CD4-positive, CD25-positive, alpha-beta regulatory T cell (primary cell): ENCODE measurements around the gene CEACAM8. TPM values are rescaled to one million over a fixed set of nuclear protein-coding genes. Genes with fewer than 3 reads are reported as not detected.
A peak's percentile ranks its signal among the peaks of the same experiment; 100 is the strongest.

Experiments used
- ATAC-seq, 2 donors: fragments of 150-1000 bp; cut with Tn5 transposase; one replicate each; pipeline ENCODE4 v1.10.0; 2021; ENCODE audit warnings: low read depth in 2 of 2, moderate number of reproducible peaks in 2 of 2, moderate library complexity in 1 of 2
- DNase-seq, 3 donors: peaks; one replicate each; pipeline versions ENCODE4 v3.0.0 to v3.0.0-alpha.2; 2012 to 2022; ENCODE audit warnings: mixed read lengths in 1 of 3
- H3K27ac ChIP-seq: one replicate; pipeline ENCODE4 v1.7.0; 2013; ENCODE audit warnings: mild to moderate bottlenecking, low read length; ENCODE audit not compliant: insufficient read depth, poor library complexity, severe bottlenecking
- H3K27me3 ChIP-seq: one replicate; pipeline ENCODE4 v1.7.0; 2013; ENCODE audit warnings: low read length; ENCODE audit not compliant: control insufficient read depth, insufficient read depth
- H3K36me3 ChIP-seq: one replicate; pipeline ENCODE4 v1.7.0; 2013; ENCODE audit warnings: mild to moderate bottlenecking, low read length, moderate library complexity; ENCODE audit not compliant: control insufficient read depth, insufficient read depth
- H3K4me1 ChIP-seq: 2 replicates; pipeline ENCODE4 v1.7.0; 2013; ENCODE audit warnings: mild to moderate bottlenecking, low read length; ENCODE audit not compliant: insufficient read depth, control insufficient read depth, poor library complexity, severe bottlenecking
- H3K4me3 ChIP-seq: one replicate; pipeline ENCODE4 v1.7.0; 2013; ENCODE audit warnings: low read depth, mild to moderate bottlenecking, low read length, moderate library complexity
- H3K9me3 ChIP-seq, 2 experiments: 1 replicate in 1 of 2; 2 replicates in 1 of 2; pipeline ENCODE4 v1.7.0; 2013; ENCODE audit warnings: low read length in 2 of 2, mild to moderate bottlenecking in 1 of 2, moderate library complexity in 1 of 2; ENCODE audit not compliant: control insufficient read depth in 2 of 2
- H3K27ac Mint-ChIP-seq, 3 donors: one replicate each; pipeline ENCODE4 v1.8.0; 2020 to 2022; ENCODE audit warnings: mild to moderate bottlenecking in 3 of 3, mixed read lengths in 3 of 3, moderate library complexity in 2 of 3
- H3K27me3 Mint-ChIP-seq: one replicate; pipeline ENCODE4 v1.8.0; 2022; ENCODE audit warnings: mild to moderate bottlenecking, mixed read lengths
- H3K36me3 Mint-ChIP-seq: one replicate; pipeline ENCODE4 v1.8.0; 2020; ENCODE audit warnings: mixed read lengths
- H3K4me1 Mint-ChIP-seq, 4 donors: one replicate each; pipeline ENCODE4 v1.8.0; 2020 to 2022; ENCODE audit warnings: mixed read lengths in 4 of 4, mild to moderate bottlenecking in 1 of 4
- H3K4me3 Mint-ChIP-seq, 4 donors: one replicate each; pipeline ENCODE4 v1.8.0; 2020 to 2022; ENCODE audit warnings: mild to moderate bottlenecking in 4 of 4, mixed read lengths in 4 of 4, moderate library complexity in 3 of 4
- H3K9me3 Mint-ChIP-seq, 7 donors: one replicate each; pipeline ENCODE4 v1.8.0; 2020 to 2022; ENCODE audit warnings: mixed read lengths in 7 of 7, mild to moderate bottlenecking in 3 of 7, moderate library complexity in 2 of 7
- polyA plus RNA-seq, 4 donors: library from polyadenylated mRNA; unstranded; fragments of 300-500 nt; fragmentation: Illumina TruSeq; gene quantifications; one replicate each; pipeline ENCODE4 v1.2.3, GENCODE V29; 2021
- total RNA-seq: library from RNA; stranded (reverse); gene quantifications from one replicate; pipeline ENCODE4 v1.2.3, GENCODE V29; 2022

Gene CEACAM8
- total and polyA plus RNA-seq, 5 donors from 2014 or later = not detected

- DNase-seq = no peak
- Histone ChIP-seq H3K4me3 (no peak overlapping the region), H3K4me1 (no peaks in the 10 kb centered on the region), H3K27ac (no peak overlapping the region), H3K27me3 (no peaks in the 10 kb centered on the region), H3K36me3 (no peaks in the 10 kb centered on the region), H3K9me3 (no peaks in the 10 kb centered on the region)
- no peak overlapping the region for H3K4me3 Mint-ChIP-seq
- H3K9me3 Mint-ChIP-seq = peaks cover 0 to 8% (median 3%) of the 10 kb centered on the region in 7 donors
- no peak overlapping the region for H3K27ac Mint-ChIP-seq
- H3K27me3 Mint-ChIP-seq = peaks cover 10% of the 10 kb centered on the region
- no peaks in the 10 kb centered on the region for H3K4me1 Mint-ChIP-seq
- H3K36me3 Mint-ChIP-seq = peaks cover 5% of the 10 kb centered on the region
- ATAC-seq = no peak
Measured at GRCh38 chr19:42548552-42548951, 46.2 kb downstream of the CEACAM8 start.

GRCh38 chr19:42547929-42548328 is 46.8 kb downstream of the CEACAM8 start:
- H3K4me3 ChIP-seq = no peak overlapping the region
- Mint-ChIP-seq H3K36me3 (peaks cover 5% of the 10 kb centered on the region), H3K9me3 (peaks cover 0 to 8% (median 3%) of the 10 kb centered on the region in 7 donors), H3K4me3 (no peak overlapping the region), H3K4me1 (no peaks in the 10 kb centered on the region), H3K27me3 (peaks cover 10% of the 10 kb centered on the region), H3K27ac (no peak overlapping the region)
- H3K9me3 ChIP-seq = no peaks in the 10 kb centered on the region
- H3K27me3 ChIP-seq = no peaks in the 10 kb centered on the region
- ATAC-seq (no peak), DNase-seq (no peak)
- H3K4me1 ChIP-seq = no peaks in the 10 kb centered on the region
- H3K36me3 ChIP-seq = no peaks in the 10 kb centered on the region
- H3K27ac ChIP-seq = no peak overlapping the region

GRCh38 chr19:42546831-42547500 is 47.8 kb downstream of the CEACAM8 start:
- peaks cover 7% of the 10 kb centered on the region for H3K27me3 Mint-ChIP-seq
- H3K4me3 Mint-ChIP-seq = no peak overlapping the region
- no peaks in the 10 kb centered on the region for H3K4me1 ChIP-seq
- DNase-seq (no peak), ATAC-seq (no peak)
- H3K27ac ChIP-seq = no peak overlapping the region
- H3K36me3 ChIP-seq = no peaks in the 10 kb centered on the region
- no peaks in the 10 kb centered on the region for H3K4me1 Mint-ChIP-seq
- no peaks in the 10 kb centered on the region for H3K9me3 ChIP-seq
- no peaks in the 10 kb centered on the region for H3K27me3 ChIP-seq
- H3K9me3 Mint-ChIP-seq = peaks cover 0 to 8% (median 3%) of the 10 kb centered on the region in 7 donors
- H3K36me3 Mint-ChIP-seq = peaks cover 5% of the 10 kb centered on the region
- no peak overlapping the region for H3K4me3 ChIP-seq
- H3K27ac Mint-ChIP-seq = no peak overlapping the region

- Histone ChIP-seq H3K9me3 (no peaks in the 10 kb centered on the region), H3K36me3 (no peaks in the 10 kb centered on the region), H3K4me1 (no peaks in the 10 kb centered on the region), H3K4me3 (no peak overlapping the region), H3K27me3 (no peaks in the 10 kb centered on the region), H3K27ac (no peak overlapping the region)
- no peak for DNase-seq
- H3K4me1 Mint-ChIP-seq = no peaks in the 10 kb centered on the region
- ATAC-seq = no peak
- H3K27ac Mint-ChIP-seq = no peak overlapping the region
- peaks cover 4% of the 10 kb centered on the region for H3K27me3 Mint-ChIP-seq
- peaks cover under 1% of the 10 kb centered on the region for H3K36me3 Mint-ChIP-seq
- H3K9me3 Mint-ChIP-seq = peaks cover 0 to 6% (median under 1%) of the 10 kb centered on the region in 7 donors
- no peak overlapping the region for H3K4me3 Mint-ChIP-seq
Measured at GRCh38 chr19:42544146-42544545, 50.6 kb downstream of the CEACAM8 start.

GRCh38 chr19:42542791-42543190 is 51.9 kb downstream of the CEACAM8 start:
- H3K27ac ChIP-seq = no peak overlapping the region
- Mint-ChIP-seq H3K27ac (no peak overlapping the region), H3K36me3 (no peaks in the 10 kb centered on the region), H3K4me1 (no peaks in the 10 kb centered on the region), H3K9me3 (peaks cover 0 to 6% (median 0%) of the 10 kb centered on the region in 7 donors), H3K27me3 (peaks cover 6% of the 10 kb centered on the region), H3K4me3 (no peak overlapping the region)
- H3K36me3 ChIP-seq = no peaks in the 10 kb centered on the region
- ATAC-seq (no peak), DNase-seq (no peak)
- H3K4me1 ChIP-seq = no peaks in the 10 kb centered on the region
- no peak overlapping the region for H3K4me3 ChIP-seq
- H3K9me3 ChIP-seq = no peaks in the 10 kb centered on the region
- no peaks in the 10 kb centered on the region for H3K27me3 ChIP-seq

GRCh38 chr19:42540071-42540553 is 54.6 kb downstream of the CEACAM8 start:
- Mint-ChIP-seq H3K27ac (no peak overlapping the region), H3K36me3 (no peaks in the 10 kb centered on the region), H3K4me1 (no peaks in the 10 kb centered on the region), H3K4me3 (no peak overlapping the region), H3K9me3 (peaks cover 0 to under 1% (median 0%) of the 10 kb centered on the region in 7 donors), H3K27me3 (peaks cover 6% of the 10 kb centered on the region)
- DNase-seq (no peak), ATAC-seq (no peak)
- Histone ChIP-seq H3K27ac (no peak overlapping the region), H3K27me3 (peaks cover 1% of the 10 kb centered on the region), H3K4me1 (no peaks in the 10 kb centered on the region), H3K4me3 (no peak overlapping the region), H3K9me3 (no peaks in the 10 kb centered on the region), H3K36me3 (no peaks in the 10 kb centered on the region)

- H3K27me3 Mint-ChIP-seq = peaks cover 6% of the 10 kb centered on the region
- H3K36me3 Mint-ChIP-seq = no peaks in the 10 kb centered on the region
- DNase-seq (no peak), ATAC-seq (no peak)
- Histone ChIP-seq H3K9me3 (no peaks in the 10 kb centered on the region), H3K4me1 (no peaks in the 10 kb centered on the region), H3K27ac (no peak overlapping the region), H3K36me3 (no peaks in the 10 kb centered on the region), H3K27me3 (peaks cover 1% of the 10 kb centered on the region), H3K4me3 (no peak overlapping the region)
- H3K4me1 Mint-ChIP-seq = no peaks in the 10 kb centered on the region
- H3K27ac Mint-ChIP-seq = peak overlapping the region in 1 of 3 donors; percentile 12
- H3K4me3 Mint-ChIP-seq = no peak overlapping the region
- peaks cover 0 to 2% (median 0%) of the 10 kb centered on the region in 7 donors for H3K9me3 Mint-ChIP-seq
Measured at GRCh38 chr19:42538841-42539709, 55.6 kb downstream of the CEACAM8 start.
